ENCODE data around the gene ATRNL1. TPM values are rescaled to one million over a fixed set of nuclear protein-coding genes. Genes with fewer than 3 reads are reported as not detected.

Gene ATRNL1
- total and polyA plus RNA-seq, 2 of the 8 experiments (the other 6 are each of a cell fraction or from before 2014, with no cell fraction given) = 5.1 to 17.6 TPM

GRCh38 chr10:115829521-115830205, 736.5 kb downstream of the ATRNL1 start:
- TF ChIP-seq POLR2AphosphoS5 (IDR thresholded peaks at IDR 0.05; ENCODE audit: low read depth, low read length) (no peak), RXRA (IDR thresholded peaks at IDR 0.05; ENCODE audit: insufficient read depth, low read depth, low read length) (no peak), E2F6 (IDR thresholded peaks at IDR 0.05) (no peak), RAD21 (IDR thresholded peaks at IDR 0.05 in 1 of 2, conservative IDR thresholded peaks at IDR 0.05 in 1 of 2; ENCODE audit: low read depth in 2 of 2, low read length in 2 of 2) (peak; percentile 48 to 53), TAF7 (optimal IDR thresholded peaks at IDR 0.05; ENCODE audit: borderline replicate concordance, low read depth, low read length) (no peak), SRF (IDR thresholded peaks at IDR 0.05; ENCODE audit: low read depth, low read length) (no peak), JUND (IDR thresholded peaks at IDR 0.05; ENCODE audit: low read length) (no peak), CTCF (IDR thresholded peaks at IDR 0.05; ENCODE audit: control extremely low read depth in 1 of 3, insufficient read depth in 1 of 3, low read depth in 1 of 3, low read length in 3 of 3) (peak in 1 of 3 experiments; percentile 27; a peak in 2 of 4 replicates)
- Histone ChIP-seq H4K20me1 (replicated peaks in 1 of 2; ENCODE audit: control insufficient read depth in 1 of 2, insufficient read depth in 2 of 2, low read length in 2 of 2) (no peaks in the 10 kb centered on the region), H3K4ac (replicated peaks; ENCODE audit: insufficient read length, low read depth, low read length) (no peak overlapping the region), H3K36me3 (ENCODE audit: control insufficient read depth in 2 of 4, insufficient read depth in 4 of 4, low read length in 3 of 4) (no peaks in the 10 kb centered on the region), H2BK5ac (ENCODE audit: low read depth, low read length) (no peak overlapping the region), H3K56ac (replicated peaks; ENCODE audit: insufficient read length, low read depth, low read length) (no peak overlapping the region), H3K4me3 (ENCODE audit: extremely low read depth in 1 of 4, insufficient read depth in 2 of 4, low read depth in 3 of 4, low read length in 4 of 4) (no peak overlapping the region), H3K14ac (ENCODE audit: insufficient read length) (no peak overlapping the region), H4K8ac (ENCODE audit: extremely low read depth, insufficient read depth, low read length) (no peak overlapping the region), H2AFZ (ENCODE audit: low read length) (no peak overlapping the region), H3K23ac (ENCODE audit: insufficient read length) (no peak overlapping the region), H3K4me1 (replicated peaks in 1 of 4; ENCODE audit: control insufficient read depth in 3 of 4, insufficient read depth in 4 of 4, low read length in 3 of 4) (no peaks in the 10 kb centered on the region), H3K9me3 (ENCODE audit: insufficient read depth in 2 of 2, low read depth in 1 of 2, low read length in 1 of 2) (no peaks in the 10 kb centered on the region), H2BK20ac (ENCODE audit: low read length) (no peak overlapping the region), H4K91ac (replicated peaks; ENCODE audit: insufficient read length, low read length) (no peak overlapping the region), H4K5ac (ENCODE audit: insufficient read length, low read depth, low read length) (no peak overlapping the region), H2BK15ac (ENCODE audit: low read length) (no peak overlapping the region), H2BK120ac (replicated peaks; ENCODE audit: low read depth, low read length) (no peak overlapping the region), H3K79me1 (ENCODE audit: low read depth, low read length) (no peaks in the 10 kb centered on the region), H3K27me3 (replicated peaks in 1 of 4; ENCODE audit: control insufficient read depth in 3 of 4, extremely low read depth in 1 of 4, insufficient read depth in 3 of 4, low read length in 3 of 4) (no peaks in the 10 kb centered on the region), H2BK12ac (ENCODE audit: low read depth, low read length) (no peak overlapping the region), H3K18ac (ENCODE audit: extremely low read depth, low read length) (no peak overlapping the region), H3K27ac (ENCODE audit: low read depth, low read length) (no peak overlapping the region), H2AK5ac (ENCODE audit: low read depth, low read length) (no peak overlapping the region), H3K23me2 (ENCODE audit: low read depth, low read length) (no peaks in the 10 kb centered on the region), H3K4me2 (ENCODE audit: insufficient read depth in 1 of 2, low read depth in 2 of 2, low read length in 2 of 2) (no peak overlapping the region), H3K9ac (replicated peaks in 1 of 4; ENCODE audit: extremely low read depth in 1 of 4, low read depth in 3 of 4, low read length in 3 of 4) (no peak overlapping the region), H3K79me2 (ENCODE audit: control insufficient read depth in 1 of 2, insufficient read depth in 2 of 2, low read length in 2 of 2) (no peaks in the 10 kb centered on the region)
- DNase-seq (ENCODE audit: low read depth in 1 of 2, low spot score in 2 of 2) = no peak
- ChIA-PET POLR2A (ENCODE audit: partially characterized antibody) (interaction anchor here (0.6 kb wide), 1 partner anchor 494 kb away, joined by 4 read pairs; no protein-coding TSS in a partner anchor), CTCF (ENCODE audit: partially characterized antibody) (interaction anchor here (0.6 to 2.8 kb wide), 13 partner anchors 11 to 556 kb away, joined by 3 to 12 read pairs (median 3); no protein-coding TSS in a partner anchor)
- FAIRE-seq = no peak
- WGBS, 2 experiments (ENCODE audit: extremely low coverage in 1 of 2, insufficient coverage in 1 of 2, insufficient read length in 1 of 2, insufficient replicate concordance in 2 of 2, low coverage in 1 of 2, low lambda C conversion rate in 2 of 2, missing lambda C conversion rate in 1 of 2) = 88% methylated on average over 3 of the region's 3 CpGs; no CpG with 5 or more reads in 1 of the 2 experiments

Data from H1 (cell line).